IPS DF 4.7 (cell line): ENCODE results near the gene HDAC10.

Source experiments
- DNase-seq: peaks from one replicate; pipeline ENCODE4 v3.0.0-alpha.2; 2013; ENCODE audit warnings: low spot score; ENCODE audit errors: extremely low read depth

HDAC10 gene

DNA sequence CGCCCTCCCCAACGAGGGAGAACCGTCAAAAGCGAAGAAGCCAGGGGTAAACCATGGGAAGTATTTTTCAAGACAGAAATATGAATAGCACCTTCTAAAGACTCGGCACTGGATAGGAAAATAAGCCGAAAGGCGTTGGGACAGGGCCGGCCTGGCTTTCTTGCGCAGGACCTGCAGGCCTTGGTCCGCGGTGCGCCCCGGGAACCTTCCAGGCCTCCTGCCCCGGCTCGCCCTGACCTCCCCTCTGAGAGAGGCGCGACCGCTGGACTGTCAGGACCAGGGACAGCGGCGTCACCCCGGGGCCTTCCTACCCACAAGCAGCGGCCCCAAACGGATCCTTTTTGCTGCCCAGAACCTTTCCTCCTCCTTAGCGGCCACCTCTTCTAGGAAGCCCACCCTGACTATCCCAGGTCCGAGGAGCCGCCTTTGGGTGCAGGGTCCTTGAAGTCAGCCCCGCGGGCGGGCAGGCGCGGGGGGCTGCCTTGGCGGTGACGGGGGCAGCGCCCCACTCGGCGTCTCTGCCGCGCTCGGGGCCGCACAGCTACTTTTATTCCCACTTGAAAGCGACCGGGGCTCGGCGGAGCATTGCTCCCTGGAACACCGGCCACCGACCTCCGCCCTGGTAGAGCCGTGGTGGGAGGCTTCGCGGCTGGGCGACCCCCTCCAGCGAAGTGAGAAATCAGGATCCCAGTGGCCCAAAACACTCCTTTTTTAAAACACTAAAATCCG, 19.8 kb upstream of the HDAC10 start:
- no peak for DNase-seq

- no peak for DNase-seq
Measured at GRCh38 chr22:50269970-50270665, 19.1 kb upstream of the HDAC10 start, which contains the start of gene MAPK11. MAPK11 (minus strand) TSS chr22:50270380; CDS start chr22:50270292, 88 bp downstream.

DNA sequence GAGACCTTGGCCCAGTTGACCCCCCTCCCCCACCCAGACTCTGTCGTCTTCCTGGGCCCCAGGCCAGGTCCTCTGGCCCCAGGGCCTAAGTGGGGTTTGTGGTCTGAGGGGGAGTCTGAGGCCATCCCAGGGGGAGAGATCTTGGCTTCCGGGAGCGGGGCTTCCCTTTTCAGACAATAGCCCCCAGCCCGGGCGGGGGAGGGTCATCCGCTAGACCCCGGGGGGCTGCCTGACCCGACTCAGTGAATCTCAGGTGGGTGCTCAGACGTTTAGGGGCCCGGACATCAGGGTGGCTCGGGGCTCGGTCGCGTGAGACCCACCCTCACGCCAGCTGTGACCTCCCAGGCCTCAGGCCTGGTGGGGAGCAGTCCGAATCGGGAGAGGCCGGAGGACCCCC, 18.5 kb upstream of the HDAC10 start:
- DNase-seq, result no peak

DNA sequence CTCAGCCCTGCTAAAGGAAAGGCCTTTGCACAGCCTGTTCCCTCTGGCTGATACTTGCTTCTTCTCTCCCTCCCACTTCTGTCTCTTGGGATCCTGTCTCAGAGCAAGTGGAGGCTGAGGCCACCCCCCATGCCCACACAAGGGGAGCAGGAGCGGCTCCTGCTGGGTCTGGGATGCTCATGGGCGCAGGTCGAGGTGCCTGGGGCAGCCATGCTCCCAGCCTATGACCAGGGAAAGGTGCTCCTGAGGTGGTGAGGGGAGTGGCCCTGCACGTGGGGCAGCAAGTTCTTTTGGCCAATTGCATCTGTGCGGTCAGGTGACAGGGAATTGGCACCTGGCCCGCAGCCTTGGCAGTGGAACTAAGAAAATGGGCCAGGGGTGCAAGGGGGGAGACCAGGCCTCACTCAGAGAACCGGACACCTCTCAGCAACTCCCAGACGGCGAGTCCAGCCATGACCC, 17.6 kb upstream of the HDAC10 start:
- DNase-seq, result no peak

DNA sequence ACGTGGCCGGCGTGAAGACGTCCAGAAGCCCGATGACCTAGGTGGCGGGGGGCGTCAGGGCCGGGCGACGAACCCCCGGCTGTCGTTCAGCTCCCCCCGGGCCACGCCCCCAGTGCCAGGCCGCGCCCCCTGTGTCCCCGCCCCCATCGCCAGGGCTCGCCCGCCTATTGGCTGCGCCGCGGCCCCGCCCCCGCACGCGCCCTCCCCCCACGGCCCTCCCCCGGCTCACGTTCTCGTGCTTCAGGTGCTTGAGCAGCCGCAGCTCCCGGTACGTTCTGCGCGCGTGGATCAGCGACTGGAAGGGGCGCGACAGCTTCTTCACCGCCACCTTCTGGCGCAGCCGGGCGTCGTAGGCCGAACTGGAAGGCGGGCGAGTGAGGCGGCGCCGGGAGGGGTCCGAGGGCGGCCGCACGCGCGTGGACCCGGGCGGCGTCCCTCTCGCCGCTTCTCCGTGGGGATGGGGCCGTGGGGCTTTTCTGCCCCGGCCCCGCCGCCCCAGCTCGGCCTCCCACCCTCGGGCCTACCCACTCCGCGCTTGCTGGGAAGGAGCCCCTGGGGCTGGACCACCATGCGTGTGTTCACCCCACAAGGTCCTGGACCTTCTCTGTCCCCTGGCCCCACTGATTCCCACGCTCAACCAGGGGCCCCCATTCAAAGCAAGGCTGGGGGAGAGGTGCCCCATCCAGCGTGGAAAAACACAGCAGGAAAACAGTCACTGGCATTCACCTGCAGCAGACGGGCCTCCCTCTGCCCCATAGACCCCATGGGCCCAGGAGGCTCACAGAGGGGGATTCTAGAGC, 16.7 kb upstream of the HDAC10 start:
- no peak for DNase-seq

- no peak for DNase-seq
Measured at GRCh38 chr22:50266994-50267393, 15.9 kb upstream of the HDAC10 start.

GRCh38 chr22:50264946-50265669, 14.0 kb upstream of the HDAC10 start:
- DNase-seq, result no peak

DNA sequence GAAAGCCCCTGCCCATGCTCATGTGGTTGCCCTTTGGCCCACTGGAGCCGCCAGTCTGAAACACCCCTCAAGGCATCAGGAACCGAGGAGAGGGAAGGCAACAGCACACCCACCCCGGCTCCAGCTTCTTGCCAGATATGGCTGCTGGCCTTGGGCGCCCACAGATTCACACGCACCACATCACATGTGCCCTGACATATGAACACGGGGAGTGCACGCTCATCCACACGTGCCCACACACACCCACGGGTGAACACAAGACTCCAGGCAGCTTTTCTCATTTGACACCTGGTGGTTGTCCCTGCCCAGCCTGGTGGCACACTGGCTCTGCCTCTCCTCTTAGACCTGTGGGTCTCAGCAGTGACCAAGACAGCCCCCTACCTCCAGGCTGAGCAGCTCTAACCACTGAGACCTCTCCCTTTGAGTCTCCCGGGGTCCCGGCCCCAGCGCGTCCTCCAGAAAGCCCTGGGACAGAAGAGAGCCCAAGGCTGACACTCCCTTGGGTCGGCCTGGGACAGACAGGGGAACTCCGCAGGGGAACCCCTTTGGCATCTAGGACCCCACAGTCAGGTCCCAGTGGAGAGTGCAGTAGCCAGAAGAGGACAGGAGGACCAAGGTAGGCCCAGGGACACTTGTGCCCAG, 13.2 kb upstream of the HDAC10 start:
- DNase-seq, result no peak

GRCh38 chr22:50262973-50263617, 12.0 kb upstream of the HDAC10 start:
- DNase-seq, result no peak

GRCh38 chr22:50262460-50262911, 11.4 kb upstream of the HDAC10 start:
- no peak for DNase-seq

DNA sequence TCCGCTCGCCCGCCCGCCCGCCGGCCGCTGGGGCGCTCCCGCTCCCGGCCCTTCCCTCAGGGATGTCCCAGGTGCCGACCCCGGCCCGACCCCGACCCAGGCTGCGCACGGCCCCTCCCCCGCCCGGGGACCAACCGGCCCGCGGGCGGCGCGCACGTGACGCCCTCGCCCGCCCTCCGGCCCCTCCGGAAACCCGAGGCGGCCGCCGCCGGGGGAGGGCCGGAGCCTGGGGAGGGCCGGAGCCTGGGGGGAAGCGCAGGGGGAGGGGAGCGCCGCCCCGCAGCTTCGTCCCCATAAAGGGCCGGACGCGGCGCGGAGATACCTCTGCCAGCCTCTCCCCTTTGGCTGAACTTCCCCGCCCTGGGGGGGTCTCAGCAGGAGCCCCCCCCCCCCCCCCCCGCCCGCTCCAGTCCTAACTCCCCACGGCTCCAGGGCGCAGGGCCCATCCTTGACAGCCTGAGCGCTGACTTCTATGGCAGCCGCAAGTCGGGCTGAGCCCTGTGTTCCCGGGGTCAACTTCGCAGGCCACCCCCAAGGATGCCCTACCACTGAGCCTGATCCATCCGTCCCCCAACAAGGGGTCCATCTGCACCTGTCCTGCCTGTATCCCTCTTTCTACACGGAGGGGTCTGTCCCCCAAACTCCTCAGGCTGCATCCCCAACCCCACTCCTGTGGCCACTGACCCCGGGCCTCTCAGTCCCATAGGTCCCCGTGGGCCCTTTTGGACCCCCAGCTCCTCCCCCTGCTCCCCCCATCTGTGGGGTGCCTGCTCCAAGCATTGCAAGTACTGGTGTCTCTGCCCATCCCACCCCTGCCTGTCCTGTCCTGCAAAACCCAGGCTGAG, 10.8 kb upstream of the HDAC10 start, which contains the start of gene MAPK12:
Gene MAPK12, minus strand, starts transcription at position 69 of the 845 bp plus-strand sequence. CDS start 174 bp downstream, outside the sequence.
- DNase-seq, result no peak

GRCh38 chr22:50260801-50261614, 9.9 kb upstream of the HDAC10 start:
- DNase-seq, result no peak

DNA sequence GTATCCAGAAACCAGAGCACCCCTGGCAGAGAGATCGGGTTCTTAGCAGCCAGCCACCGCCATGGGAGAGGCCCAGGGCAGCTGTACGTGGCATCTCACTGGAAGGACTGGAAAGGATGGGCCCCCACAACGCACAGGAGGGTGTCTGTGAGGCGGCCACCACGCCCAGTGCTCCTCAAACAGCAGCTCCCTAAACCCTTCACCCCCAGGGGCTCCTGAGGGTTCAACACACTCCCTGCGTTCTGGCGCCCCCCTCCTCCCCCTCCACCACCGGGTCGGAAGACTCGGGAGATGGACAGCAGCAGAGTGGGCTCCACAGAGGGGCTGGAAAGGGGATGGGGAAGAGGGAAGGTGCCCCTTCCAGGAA, 9.4 kb upstream of the HDAC10 start:
- DNase-seq, result no peak

DNA sequence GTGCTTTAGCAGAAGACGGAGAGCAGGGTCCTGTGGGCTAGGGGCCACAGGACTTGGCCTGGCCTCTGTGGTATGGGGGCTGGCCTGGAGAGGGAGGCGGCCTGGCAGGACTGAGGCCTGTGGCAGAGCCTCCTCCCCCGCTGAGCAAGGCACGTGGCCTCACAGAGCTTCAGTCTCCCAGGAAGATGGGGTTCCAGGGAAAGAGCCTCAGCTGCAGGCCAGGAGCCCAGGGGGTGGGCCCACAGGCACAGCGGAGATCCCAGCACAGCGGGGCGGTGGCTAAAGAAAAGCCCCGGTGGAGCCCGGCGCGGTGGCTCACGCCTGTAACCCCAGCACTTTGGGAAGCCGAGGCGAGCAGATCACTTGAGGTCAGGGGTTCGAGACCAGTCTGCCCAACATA, 8.2 kb upstream of the HDAC10 start:
- no peak for DNase-seq

GRCh38 chr22:50258361-50259292, 7.6 kb upstream of the HDAC10 start:
- no peak for DNase-seq

GRCh38 chr22:50257451-50258360, 6.6 kb upstream of the HDAC10 start:
- no peak for DNase-seq
